ENCODE measurements around the gene LUC7L3.

DNA sequence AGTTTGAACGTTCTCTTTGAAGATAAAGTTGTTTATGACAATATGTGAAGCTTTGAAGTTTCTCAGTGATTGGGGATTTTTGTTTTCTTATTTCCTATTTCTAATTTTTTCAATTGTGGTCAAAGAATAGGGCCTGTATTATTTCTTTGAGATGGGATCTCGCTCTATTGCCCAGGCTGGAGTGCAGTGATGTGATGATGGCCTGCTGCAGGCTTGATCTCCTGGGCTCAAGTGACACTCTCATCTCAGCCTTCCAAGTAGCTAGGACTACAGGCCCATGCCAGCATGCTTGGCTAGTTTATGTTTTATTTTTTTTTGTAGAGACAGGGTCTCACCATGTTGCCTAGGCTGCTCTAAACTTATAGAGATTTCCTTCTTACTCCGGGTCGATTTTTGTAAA lies 59.6 kb downstream of the LUC7L3 start:
- TF ChIP-seq, protein P1, sequence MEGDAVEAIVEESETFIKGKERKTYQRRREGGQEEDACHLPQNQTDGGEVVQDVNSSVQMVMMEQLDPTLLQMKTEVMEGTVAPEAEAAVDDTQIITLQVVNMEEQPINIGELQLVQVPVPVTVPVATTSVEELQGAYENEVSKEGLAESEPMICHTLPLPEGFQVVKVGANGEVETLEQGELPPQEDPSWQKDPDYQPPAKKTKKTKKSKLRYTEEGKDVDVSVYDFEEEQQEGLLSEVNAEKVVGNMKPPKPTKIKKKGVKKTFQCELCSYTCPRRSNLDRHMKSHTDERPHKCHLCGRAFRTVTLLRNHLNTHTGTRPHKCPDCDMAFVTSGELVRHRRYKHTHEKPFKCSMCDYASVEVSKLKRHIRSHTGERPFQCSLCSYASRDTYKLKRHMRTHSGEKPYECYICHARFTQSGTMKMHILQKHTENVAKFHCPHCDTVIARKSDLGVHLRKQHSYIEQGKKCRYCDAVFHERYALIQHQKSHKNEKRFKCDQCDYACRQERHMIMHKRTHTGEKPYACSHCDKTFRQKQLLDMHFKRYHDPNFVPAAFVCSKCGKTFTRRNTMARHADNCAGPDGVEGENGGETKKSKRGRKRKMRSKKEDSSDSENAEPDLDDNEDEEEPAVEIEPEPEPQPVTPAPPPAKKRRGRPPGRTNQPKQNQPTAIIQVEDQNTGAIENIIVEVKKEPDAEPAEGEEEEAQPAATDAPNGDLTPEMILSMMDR (IDR thresholded peaks at IDR 0.05) = no peak
- TF ChIP-seq POLR2A (IDR thresholded peaks at IDR 0.05) = no peak

Data from right lobe of liver (tissue), 4 donors.